Measurements from ENCODE around the gene RALGPS1. TPM values are rescaled to one million over a fixed set of nuclear protein-coding genes. Genes with fewer than 3 reads are reported as not detected.

Gene RALGPS1
- total RNA-seq, 1 donor from 2014 or later, result 15.2 TPM

- no peak overlapping the region for H3K27ac ChIP-seq
- TF ChIP-seq CTCF (IDR thresholded peaks at IDR 0.05) (no peak), POLR2AphosphoS5 (IDR thresholded peaks at IDR 0.05; ENCODE audit: insufficient read depth in 1 of 2, low read depth in 1 of 2) (no peak), POLR2A (IDR thresholded peaks at IDR 0.05) (no peak)
- intact Hi-C loops (cut with DNase I), result no loop called here
- H3K4me3 ChIP-seq, result no peak overlapping the region
- H3K9me3 ChIP-seq, result no peaks in the 10 kb centered on the region
- H3K27me3 ChIP-seq, result no peaks in the 10 kb centered on the region
- H3K4me1 ChIP-seq, result peaks cover 55% of the 10 kb centered on the region
- DNase-seq (ENCODE audit: extremely low spot score in 2 of 2), result no peak
- H3K36me3 ChIP-seq, result peaks cover 0 to 10% of the 10 kb centered on the region in 2 donors
These were observed 191.9 kb downstream of the RALGPS1 start for GRCh38 chr9:127106466-127106855.

GRCh38 chr9:127107171-127107928 is 192.8 kb downstream of the RALGPS1 start:
- peak overlapping the region; percentile 12 for H3K27ac ChIP-seq
- intact Hi-C loops (cut with DNase I), result no loop called here
- no peak for DNase-seq (ENCODE audit: extremely low spot score in 2 of 2)
- peaks cover 62% of the 10 kb centered on the region for H3K4me1 ChIP-seq
- no peaks in the 10 kb centered on the region for H3K9me3 ChIP-seq
- H3K4me3 ChIP-seq, result no peak overlapping the region
- H3K27me3 ChIP-seq, result no peaks in the 10 kb centered on the region
- peaks cover 0 to 10% of the 10 kb centered on the region in 2 donors for H3K36me3 ChIP-seq
- TF ChIP-seq POLR2A (IDR thresholded peaks at IDR 0.05) (no peak), CTCF (IDR thresholded peaks at IDR 0.05) (no peak), POLR2AphosphoS5 (IDR thresholded peaks at IDR 0.05; ENCODE audit: insufficient read depth in 1 of 2, low read depth in 1 of 2) (no peak)

- DNase-seq (ENCODE audit: extremely low spot score in 2 of 2), result no peak
- Histone ChIP-seq H3K4me1 (peaks cover 63% of the 10 kb centered on the region), H3K36me3 (peaks cover 0 to 10% of the 10 kb centered on the region in 2 donors), H3K27me3 (no peaks in the 10 kb centered on the region), H3K4me3 (no peak overlapping the region), H3K9me3 (no peaks in the 10 kb centered on the region), H3K27ac (peak overlapping the region; percentile 12)
- intact Hi-C loops (cut with DNase I), result no loop called here
- TF ChIP-seq POLR2A (IDR thresholded peaks at IDR 0.05), result no peak
- no peak for TF ChIP-seq CTCF (IDR thresholded peaks at IDR 0.05)
- TF ChIP-seq POLR2AphosphoS5 (IDR thresholded peaks at IDR 0.05; ENCODE audit: insufficient read depth in 1 of 2, low read depth in 1 of 2), result no peak
These were observed 193.6 kb downstream of the RALGPS1 start for GRCh38 chr9:127107929-127108876.

- no peak overlapping the region for H3K4me3 ChIP-seq
- no peak for TF ChIP-seq POLR2AphosphoS5 (IDR thresholded peaks at IDR 0.05; ENCODE audit: insufficient read depth in 1 of 2, low read depth in 1 of 2)
- TF ChIP-seq CTCF (IDR thresholded peaks at IDR 0.05), result no peak
- TF ChIP-seq POLR2A (IDR thresholded peaks at IDR 0.05), result no peak
- peak overlapping the region; percentile 39 for H3K27ac ChIP-seq
- no peaks in the 10 kb centered on the region for H3K9me3 ChIP-seq
- peaks cover 73% of the 10 kb centered on the region for H3K4me1 ChIP-seq
- DNase-seq (ENCODE audit: extremely low spot score in 2 of 2), result no peak
- H3K27me3 ChIP-seq, result no peaks in the 10 kb centered on the region
- intact Hi-C loops (cut with DNase I), result no loop called here
- peaks cover 0 to 10% of the 10 kb centered on the region in 2 donors for H3K36me3 ChIP-seq
These were observed 194.7 kb downstream of the RALGPS1 start for GRCh38 chr9:127109212-127109711.

All from vagina (tissue), 2 donors.